Stimulated activated CD8-positive, alpha-beta memory T cell treated with anti-CD3 and anti-CD28 coated beads, Interleukin-12 subunit alpha, Interleukin-12 subunit beta, amount 100 ng/mL, for 24 hours (primary cell): ENCODE data around the gene WDFY4.

Experiments used
- DNase-seq: peaks from one replicate; pipeline ENCODE4 v3.0.0-alpha.2; 2020; ENCODE audit errors: extremely low read depth

Gene WDFY4

DNA sequence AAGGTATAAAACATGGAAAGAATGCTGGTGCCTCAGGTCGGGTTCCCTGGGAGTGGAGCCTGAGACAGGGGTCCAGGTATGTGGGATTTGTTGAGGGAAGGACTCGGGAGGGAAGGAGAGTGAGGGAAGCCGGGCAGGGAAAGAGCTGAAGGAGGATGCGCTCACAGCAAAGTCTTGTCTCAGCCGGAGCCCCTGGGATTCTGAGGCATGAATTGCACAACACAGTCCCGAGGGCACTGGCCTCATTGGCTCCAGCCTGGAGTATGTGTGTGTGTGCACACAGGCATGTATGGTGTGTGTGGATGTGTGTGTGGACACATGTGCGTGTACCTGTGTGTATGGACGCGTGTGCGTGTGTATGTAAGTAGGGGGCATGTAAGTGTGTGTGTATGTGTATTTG lies 87.4 kb downstream of the WDFY4 start:
- DNase-seq = no peak

GRCh38 chr10:48773580-48773979 lies 88.9 kb downstream of the WDFY4 start:
- DNase-seq = no peak

DNA sequence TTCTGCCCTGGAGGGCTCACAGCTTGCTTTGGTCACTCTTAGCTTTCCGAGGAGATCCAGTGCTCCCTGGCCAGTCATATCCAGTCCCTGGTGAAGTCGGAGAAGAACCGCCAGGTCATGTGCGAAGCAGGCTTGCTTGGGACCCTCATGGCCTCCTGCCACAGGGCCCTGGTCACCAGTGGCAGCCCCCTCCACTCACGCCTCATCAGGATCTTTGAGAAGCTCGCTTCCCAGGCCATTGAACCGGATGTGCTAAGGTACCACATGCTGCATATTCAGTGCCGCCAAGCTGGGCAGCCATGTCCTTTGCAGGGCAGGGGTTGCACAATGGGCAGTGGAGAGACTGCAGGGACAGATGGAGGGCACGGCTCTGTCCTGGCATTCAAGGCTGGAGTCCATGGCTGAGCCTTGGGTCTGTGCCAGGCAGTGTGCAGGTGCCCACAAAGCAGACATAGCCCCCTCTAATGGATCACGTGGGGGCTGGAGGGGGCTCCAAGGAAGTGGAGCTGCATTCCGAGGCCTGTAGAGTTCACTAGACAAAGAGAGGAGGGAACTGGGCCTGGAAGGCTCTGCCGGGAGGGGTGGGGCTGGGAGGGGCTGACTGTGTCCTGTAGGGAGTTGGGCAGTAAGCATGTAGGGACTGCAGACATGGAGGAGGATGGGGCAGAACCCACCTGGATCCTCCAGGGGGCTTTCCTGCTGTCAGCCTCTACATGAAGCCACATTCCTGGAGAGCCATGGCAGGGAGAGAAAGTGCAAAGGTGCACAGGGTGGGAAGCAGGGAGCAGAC lies 89.9 kb downstream of the WDFY4 start:
- DNase-seq = no peak

- no peak for DNase-seq
Observed at GRCh38 chr10:48775206-48775517, 90.5 kb downstream of the WDFY4 start.

- no peak for DNase-seq
Observed at GRCh38 chr10:48776005-48776522, 91.4 kb downstream of the WDFY4 start.

- no peak for DNase-seq
Observed at GRCh38 chr10:48776528-48776927, 91.9 kb downstream of the WDFY4 start.

DNA sequence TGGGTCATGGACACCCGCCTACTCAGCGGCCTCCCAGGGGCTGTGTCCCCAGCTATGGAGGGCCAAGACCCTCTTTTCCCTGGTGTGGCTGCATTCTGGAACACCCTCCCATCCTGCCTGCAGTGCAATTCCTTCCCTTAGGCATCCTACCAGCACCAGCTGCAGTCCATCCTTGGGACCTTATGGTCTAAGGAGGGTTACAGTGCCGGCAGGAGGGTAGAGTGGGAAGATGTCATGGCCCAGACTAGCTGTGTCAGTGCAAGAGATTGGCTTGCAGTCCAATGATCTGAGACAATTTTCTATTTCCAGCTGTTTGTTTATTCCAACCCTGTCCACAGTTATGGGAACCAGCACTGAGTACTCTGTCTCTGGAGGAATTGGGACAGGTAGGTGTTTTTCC lies 92.4 kb downstream of the WDFY4 start:
- DNase-seq = no peak

DNA sequence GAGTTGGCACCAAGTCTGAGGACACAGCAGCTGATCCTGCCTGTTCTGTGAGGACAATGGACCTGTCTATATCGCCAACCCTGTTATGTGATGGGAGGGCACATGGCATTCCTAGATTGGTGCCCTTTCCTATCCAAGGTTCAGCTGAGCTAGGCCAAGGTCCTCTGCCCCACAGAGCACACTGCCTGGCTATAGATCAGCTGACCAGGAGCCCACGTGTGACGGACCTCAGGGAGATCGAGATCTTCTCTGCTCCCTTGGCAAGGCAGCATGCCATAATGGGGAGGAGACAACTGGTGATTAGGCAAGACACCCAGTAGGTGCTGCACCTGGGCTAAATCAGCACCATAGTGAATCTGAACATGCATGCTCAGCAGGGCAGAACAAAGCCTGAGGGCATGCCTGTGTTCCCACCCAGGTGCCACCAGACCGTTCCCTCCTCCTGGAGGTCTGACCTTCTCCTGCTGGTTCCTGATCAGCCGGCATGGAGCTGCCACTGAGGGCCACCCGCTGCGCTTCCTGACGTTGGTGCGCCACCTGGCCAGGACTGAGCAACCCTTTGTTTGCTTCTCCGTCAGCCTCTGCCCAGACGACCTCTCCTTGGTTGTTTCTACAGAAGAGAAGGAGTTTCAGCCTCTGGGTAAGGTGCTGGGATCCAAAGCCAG lies 93.7 kb downstream of the WDFY4 start:
- DNase-seq = no peak

DNA sequence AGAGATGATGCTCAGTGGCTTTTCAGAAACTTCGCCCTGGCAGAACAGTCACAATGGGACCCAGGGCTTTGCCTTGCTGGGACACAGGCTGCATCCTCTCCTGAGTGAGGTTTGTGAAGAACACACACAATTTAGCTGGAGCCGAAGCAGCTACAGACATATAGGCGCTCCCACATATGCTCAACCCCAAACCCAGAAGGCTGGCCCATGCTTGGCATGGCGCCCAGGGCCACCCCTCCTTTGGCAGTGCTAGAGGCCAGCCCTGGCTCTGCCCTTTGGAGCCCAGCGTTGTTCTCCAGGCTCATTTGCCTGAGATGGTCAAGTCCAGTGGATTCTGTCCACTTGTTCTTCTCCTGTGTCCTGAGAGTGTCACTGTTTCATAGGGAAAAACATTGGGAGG lies 94.4 kb downstream of the WDFY4 start:
- DNase-seq = no peak

GRCh38 chr10:48779546-48780152 lies 95.0 kb downstream of the WDFY4 start:
- DNase-seq = no peak

DNA sequence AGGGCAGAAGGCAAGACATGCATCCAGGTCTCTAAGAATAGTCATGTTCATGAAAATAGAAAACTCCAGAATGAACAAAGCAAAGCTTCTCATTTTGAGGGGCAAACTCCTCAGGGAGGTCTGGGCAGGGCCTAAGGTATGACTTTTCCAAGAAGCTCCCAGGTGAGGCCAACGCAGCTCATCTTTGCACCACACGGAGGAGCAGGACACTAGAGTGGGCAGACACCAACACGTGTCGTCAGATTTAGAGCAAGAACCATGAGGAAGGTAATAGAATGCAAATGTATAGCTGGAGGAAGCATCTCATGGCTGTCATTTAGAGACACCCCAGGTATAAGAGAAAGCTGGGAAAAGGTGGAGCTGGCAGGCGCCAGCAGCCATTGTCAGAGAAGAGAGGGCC lies 95.7 kb downstream of the WDFY4 start:
- no peak for DNase-seq

DNA sequence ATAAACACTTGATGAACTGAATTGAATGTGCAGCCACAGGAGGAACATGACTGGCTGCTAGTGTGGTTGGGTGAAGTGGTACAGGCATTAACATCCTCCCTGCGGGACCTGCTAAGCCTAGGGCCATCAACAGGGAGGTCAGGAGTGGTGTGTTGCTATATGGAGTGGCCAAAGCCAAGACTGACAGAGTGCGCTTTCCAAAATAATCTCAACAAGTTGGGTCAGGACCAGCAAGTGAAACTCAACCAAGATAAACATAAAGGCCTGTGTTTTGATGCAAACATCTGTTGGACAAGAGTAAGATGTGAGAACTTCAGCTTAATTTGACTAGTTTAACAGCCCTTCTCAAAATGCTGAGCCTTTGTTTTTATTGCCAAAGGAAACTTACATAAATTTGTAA lies 97.7 kb downstream of the WDFY4 start:
- no peak for DNase-seq

DNA sequence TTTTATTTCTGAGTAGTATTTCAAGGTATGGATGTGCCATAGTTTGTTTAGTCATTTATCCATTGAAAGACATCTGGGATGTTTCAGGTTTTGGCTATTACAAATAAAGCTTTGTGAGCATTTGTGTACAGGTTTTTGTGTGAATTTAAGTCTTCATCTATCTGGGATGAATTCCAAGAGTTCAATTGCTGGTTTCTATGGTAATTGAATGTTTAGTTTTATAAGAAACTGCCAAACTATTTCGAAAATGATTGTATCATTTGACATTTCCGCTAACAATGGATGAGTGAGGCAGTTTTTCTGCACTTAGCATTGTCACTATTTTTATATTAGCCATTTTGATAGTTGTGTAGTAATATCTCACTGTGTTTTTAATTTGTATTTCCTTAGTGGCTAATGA lies 99.4 kb downstream of the WDFY4 start:
- DNase-seq = no peak

DNA sequence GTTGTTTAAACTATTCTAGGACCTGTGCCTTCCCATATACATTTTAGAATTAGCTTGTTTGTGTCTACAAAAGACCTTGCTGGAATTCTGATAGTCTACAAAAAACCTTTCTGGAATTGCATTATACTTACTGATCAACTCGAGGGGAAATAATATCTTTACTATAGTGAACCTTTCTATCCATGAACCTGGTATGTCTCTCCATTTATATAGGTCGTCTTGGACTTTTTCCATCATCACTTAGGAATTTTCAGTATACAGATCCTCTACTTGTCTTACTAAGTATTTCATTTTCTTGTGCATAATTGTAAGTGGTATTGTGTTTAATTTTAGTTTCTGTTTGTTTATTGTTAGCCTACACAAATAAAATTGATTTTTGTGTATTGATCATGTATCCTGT lies 101.1 kb downstream of the WDFY4 start:
- DNase-seq = no peak

GRCh38 chr10:48786606-48787282 lies 102.1 kb downstream of the WDFY4 start:
- no peak for DNase-seq

DNA sequence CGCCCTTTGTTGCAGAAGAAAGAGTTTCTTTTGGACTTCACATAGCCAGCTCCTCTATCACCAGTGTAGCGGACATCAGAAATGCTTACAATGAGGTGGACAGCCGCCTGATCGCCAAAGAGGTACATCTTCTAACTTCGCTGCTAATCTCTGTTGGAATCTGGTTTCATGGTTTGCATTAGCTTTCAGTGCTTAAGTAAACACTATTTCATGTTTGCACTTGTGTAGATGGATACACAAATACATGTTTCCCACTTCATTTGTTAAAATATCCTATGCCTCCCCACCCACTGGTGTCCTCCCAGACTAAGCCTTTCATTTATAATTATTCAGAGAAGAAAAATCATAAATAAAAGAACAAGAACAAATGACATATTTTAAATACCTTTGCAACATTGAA lies 103.9 kb downstream of the WDFY4 start:
- DNase-seq = no peak

GRCh38 chr10:48789486-48790456 lies 105.1 kb downstream of the WDFY4 start:
- DNase-seq = no peak

GRCh38 chr10:48790457-48791044 lies 105.9 kb downstream of the WDFY4 start:
- no peak for DNase-seq

GRCh38 chr10:48791267-48791928 lies 106.7 kb downstream of the WDFY4 start:
- DNase-seq = no peak

- DNase-seq = no peak
Observed at GRCh38 chr10:48792121-48792520, 107.4 kb downstream of the WDFY4 start.
